ENCODE results near the gene URI1.
"Not testable (repeated sequence)": the region's sequence is repeated elsewhere in the genome, so short reads cannot be mapped to it uniquely, and the experiment has no call there.

Gene URI1

DNA sequence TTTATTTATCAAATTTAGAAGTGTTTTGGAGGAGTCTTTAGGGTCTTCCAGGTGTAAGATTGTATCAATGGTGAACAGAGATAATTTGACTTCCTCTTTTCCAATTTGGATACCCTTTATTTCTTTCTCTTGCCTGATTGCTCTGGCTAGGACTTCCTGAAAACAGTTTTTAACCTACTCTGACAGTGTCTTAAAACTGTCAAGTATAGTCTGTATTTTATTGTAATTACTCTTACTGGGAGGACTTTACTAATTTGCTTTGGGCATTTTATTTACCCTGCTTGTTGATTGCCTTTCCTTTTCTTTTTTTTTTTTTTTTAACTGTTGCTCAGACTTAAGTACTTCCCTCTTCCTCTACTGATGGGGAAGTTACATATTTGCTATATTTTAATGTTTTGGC is 81.3 kb downstream of the URI1 start:
- no peak for DNase-seq (ENCODE audit: low read depth)

DNA sequence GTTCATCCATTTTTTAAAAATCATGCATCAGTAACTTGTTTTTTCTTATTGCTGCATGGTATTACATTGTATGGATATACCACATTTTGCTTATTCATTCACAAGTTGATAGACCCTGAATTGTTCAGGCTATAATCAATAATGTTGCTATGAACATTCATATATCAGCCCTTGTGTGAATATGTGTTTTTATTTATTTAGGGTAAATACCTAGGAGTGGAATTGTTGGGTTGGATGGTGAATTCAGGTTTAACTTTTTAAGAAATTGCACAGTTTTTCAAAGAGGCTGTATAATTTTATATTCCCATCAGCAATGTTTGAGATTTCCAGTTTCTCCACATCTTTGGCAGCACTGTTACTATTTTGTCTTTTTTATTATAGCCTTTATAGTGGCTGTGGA is 82.1 kb downstream of the URI1 start:
- no peak for DNase-seq (ENCODE audit: low read depth)

DNA sequence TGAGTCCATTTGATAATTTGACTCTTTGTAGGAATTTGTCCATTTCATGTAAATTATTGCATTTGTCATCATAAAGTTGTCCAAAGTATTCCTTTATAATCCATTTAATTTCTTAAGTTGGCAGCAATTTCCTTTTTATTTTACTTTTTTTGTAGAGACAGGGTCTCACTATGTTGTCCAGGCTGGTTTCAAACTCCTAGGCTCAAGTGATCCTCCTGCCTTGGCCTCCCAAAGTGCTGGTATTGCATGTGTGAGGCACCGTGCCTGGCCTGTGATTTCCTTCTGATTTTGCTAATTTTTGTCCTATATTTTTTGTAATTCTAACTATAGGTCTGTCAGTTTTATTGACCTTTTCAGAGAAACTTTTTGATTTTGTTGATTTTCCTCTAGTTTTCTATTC is 84.9 kb downstream of the URI1 start:
- DNase-seq (ENCODE audit: low read depth): no peak

DNA sequence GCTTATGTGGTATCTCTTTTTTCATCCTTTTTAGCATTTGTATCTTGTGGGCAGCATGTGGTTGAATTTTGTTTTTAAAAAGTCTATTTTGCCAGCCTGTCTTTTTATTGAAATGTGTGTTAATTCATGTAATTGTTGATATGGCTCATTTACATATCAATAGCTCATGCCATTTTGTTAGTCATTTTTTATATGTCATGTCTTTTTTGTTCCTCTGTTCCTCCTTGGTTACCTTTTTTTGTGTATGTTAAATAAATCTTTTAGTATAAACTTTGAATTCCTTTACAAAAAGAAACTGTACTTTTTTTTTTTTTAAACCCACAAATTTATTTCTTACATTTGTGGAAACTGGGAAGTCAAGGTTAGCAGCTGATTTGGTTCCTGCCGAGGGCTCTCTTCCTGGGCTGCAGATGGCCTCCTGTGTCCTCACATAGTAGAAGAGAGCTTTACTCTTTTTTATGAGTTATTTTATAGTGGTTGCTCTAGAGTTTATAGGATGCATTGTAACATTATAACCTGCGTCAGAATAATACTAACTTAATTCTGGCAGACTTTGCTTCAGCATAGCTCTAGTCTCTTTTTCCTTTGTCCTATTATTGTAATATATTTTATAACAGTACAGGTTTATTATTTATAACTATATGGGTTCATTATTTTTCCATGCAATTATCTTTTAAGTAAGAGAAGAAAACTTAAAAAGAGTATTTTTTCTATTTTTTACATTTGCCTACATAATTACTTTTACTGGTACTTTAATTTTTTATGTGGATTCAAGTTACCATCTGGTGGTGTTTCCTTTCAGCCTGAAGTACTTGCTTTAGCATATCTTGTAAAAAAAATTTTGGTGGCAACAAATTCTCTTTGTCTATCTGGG is 86.3 kb downstream of the URI1 start:
- no peak for DNase-seq (ENCODE audit: low read depth)

DNA sequence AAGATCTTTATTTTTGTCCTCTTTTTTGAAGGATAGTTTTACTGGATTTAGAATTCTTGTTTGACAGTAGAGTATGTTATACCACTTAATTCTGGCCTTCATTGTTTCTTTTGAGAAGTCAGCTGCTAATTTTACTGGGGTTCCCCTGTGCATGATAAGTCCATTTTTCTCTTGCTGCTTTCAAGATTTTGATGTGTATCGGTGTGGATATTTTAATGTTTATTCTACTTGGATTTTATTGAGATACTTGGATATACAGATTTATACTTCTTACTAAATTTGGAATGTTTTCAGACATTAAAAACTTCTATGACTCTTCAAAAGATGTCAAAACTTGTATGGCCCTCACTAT is 86.9 kb downstream of the URI1 start:
- DNase-seq (ENCODE audit: low read depth): no peak

DNA sequence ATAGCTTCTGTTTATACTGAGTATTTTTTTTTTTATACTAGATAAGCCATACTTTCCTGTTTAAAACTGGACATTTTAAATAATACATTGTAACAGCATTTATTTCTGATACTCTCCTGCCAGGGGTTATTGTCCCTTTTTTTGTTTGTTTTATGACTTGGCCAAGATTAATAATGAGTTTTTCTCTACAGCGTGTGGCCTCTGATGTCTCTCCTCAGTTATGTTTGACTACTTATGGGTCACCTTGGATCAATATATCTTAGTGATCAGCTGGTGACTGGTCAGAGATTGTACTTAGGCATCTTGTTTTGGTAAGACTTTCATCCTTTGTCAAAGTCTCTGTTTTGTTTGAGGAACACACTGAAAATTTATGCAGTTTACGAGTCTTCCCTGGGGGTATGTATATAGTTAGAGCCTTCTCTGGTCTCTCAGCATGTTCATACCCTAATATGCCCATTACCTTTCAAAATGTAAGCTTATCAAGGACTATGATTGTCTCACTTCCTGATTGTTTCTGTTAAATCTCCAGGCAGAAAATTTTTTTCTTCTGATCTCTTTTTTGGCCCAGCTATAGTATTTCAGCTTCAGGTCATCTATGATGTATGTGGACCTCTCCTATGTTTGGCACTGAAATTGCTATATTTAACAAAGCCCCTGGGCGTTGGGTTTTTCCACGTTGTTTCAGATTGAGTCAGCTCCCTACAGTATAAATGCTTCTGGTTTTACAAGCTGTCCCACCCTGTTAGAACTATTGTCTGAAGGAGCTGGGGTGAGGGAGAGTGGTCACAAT is 87.9 kb downstream of the URI1 start:
- no peak for DNase-seq (ENCODE audit: low read depth)

DNA sequence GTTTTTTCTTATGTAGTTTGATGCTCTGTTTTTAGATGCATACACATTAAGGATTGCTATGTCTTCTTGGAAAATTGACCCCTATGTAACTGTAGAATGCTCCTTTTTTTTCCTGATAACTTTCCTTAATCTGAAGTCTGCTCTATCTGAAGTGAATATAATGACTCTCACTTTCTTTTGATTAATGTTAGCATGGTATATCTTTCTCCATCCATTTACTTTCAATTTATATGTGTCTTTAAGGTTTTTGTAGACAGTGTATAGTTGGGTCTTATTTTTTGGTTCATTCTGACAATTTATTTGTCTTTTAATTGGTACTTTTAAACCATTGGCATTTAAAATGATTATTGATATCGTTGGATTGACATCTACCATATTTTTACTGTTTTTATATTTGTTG is 92.3 kb downstream of the URI1 start:
- DNase-seq (ENCODE audit: low read depth): no peak

DNA sequence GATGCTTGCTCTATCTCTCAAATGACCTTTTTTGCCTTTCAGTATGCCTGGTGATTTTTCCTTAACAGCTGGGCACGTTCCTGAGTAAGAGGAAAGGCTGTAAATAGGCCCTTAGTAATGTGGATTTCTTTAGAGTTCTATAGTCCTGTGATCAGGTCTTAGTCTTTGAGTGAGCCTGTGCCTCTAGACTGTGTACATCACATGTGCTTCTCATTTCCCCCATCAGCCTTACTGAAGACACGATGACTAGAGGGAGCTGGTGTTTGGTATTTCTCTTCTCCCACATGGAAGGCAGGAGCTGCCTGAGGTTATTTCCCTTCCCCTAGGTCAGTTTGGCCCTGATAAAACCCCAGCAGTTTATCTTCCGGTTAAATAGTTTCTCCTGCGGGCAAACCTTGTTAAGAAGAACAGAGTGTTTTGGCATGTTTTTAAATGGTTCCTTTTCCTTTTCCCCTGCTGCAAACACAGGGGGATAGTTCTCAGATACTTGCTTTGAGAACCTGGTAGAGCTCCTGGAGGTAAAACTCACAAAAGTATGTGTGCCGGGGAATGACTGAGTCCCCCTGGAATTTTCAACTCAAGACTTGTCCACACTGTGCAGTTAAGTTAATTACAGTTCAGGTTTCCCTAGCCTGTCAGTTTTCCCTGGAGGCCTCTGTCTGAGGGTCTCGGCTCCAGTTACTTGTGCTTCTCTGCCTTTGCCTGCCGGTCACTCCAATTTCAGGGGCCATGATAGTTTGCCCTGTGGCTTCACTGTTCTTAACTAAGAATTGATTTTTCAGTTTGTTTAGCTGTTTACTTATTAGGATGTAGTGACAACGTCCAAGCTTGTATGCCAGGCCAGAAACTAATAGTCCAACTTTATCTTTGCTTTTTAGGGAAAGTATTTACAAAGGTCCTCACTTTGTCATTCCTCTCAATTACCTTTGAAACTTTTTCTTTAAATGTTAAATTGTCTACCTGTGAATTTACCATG is 94.4 kb downstream of the URI1 start:
- no peak for DNase-seq (ENCODE audit: low read depth)

DNA sequence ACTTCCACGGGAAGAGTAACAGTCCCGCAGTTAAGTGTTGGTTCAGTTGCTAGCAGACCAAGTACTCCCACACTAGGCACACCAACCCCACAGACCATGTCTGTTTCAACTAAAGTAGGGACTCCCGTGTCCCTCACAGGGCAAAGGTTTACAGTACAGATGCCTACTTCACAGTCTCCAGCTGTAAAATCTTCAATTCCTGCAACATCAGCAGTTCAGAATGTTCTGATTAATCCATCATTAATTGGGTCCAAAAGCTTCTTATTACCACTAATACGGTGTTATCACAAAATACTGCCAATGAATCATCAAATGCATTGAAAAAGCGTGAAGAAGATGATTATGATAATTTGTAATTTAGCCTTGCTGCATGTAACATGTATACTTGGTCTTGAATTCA is 95.8 kb downstream of the URI1 start:
- DNase-seq (ENCODE audit: low read depth): no peak

DNA sequence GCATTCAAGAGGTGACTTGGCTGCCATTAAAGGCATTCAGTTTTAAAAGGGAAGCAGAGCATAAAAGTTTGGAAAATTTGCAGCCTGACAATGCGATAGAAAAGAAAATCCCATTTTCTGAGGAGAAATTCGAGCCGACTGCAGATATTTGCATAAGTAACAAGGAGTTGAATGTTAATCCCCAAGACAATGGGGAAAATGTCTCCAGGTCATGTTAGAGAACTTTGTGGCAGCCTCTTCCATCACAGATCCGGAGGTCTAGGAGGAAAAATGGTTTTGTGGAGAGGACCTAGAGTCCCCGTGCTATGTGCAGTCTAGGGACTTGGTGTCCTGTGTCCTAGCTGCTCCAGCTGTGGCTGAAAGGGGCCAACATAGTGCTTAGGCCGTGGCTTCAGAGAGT is 99.9 kb downstream of the URI1 start:
- not testable (repeated sequence) for DNase-seq (ENCODE audit: low read depth)

DNA sequence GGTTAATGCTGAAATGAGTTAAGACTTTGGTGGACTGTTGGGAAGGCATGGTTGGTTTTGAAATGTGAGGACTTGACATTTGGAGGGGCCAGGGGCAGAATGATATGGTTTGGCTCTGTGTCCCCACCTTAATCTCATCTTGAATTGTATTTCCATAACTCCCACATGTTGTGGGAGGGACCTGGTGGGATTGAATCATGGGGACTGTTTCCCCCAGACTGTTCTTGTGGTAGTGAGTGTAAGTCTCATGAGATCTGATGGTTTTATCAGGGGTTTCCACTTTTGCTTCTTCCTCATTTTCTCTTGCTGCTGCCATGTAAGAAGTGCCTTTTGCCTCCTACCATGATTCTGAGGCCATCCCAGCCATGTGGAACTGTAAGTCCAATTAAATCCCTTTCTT is 101.0 kb downstream of the URI1 start:
- DNase-seq (ENCODE audit: low read depth): not testable (repeated sequence)

DNA sequence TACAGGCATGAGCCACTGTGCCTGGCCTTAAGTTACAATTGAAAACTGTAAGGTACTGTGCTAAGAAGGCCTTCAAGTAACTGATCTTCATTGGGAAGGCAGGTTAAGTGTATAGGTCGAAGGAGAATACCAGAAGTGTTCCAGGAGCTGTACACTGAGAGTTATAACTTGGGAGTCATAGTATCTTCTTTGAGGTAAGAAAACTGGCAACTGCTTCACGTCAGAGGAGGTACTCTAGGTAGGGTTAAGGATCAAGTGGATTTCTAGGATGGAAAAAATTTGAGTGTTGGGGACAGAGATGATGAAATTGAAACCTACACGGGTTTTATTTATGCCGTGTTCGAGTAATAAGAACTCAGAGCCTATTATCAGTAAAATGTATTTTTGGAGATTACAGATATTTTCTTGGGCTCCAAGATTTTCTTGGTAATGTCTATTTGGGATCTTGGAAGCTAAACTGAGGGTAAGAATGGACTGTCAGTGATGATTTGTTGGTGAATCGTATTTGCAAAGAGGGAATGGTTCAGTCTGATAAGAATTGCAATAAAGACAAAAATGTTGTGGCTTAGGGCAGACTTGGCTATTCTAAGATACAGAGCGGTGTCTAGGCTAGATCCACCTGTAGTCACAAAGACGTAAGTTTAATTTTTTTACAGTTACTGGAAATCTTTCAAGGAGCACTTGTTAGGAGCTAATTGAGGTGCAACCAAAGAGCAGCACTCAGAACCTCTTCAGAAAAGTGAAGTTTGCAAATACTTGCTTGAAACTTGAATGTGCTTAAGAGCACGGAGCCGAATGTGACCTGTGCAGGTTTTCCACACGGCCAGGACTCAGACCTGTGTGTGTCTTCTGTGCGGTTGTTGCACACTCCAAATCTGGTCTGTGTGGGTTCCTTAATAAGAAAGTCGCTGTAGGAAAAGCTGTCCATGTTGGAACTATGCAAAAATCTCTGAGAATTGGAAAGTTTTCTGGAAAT is 102.5 kb downstream of the URI1 start:
- no peak for DNase-seq (ENCODE audit: low read depth)

DNA sequence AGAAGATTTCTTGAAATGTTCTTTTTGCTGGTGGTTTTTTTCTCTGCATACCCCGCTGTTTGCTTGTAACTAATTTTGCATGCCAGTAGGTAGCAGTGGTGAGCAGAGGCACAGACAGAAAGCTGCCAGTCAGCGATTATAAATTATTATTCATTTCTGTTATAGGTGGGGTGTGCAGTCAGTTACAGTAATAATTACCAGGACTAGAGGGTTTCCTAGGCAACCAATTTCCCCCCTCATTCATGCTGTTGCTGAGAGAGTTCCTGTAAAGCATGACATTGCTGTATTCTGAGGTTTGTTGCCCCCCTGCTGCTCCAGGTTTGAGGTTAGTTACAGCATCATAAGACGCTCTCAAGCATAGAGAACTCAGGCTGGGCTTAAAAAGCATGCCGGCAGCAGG is 104.5 kb downstream of the URI1 start:
- DNase-seq (ENCODE audit: low read depth): no peak

DNA sequence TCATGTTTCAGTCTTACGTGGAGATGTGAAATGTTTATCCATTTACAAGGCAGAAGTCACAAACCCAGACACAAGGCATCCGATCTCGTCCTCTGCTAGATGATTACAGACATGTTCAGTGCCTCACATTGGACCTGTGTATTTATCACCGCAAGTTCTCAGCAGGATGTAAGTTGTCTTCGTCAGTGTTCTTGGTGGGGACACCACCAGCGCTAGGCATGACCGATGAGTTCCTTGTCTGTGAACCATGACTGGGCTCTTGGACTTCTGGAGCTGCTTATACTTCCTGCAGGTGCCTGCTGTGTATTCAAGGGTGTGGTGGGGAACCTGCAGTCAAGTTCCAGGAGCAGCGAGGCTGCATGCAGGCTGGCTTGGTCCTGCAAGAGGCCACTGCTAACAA is 105.4 kb downstream of the URI1 start:
- DNase-seq (ENCODE audit: low read depth): no peak

DNA sequence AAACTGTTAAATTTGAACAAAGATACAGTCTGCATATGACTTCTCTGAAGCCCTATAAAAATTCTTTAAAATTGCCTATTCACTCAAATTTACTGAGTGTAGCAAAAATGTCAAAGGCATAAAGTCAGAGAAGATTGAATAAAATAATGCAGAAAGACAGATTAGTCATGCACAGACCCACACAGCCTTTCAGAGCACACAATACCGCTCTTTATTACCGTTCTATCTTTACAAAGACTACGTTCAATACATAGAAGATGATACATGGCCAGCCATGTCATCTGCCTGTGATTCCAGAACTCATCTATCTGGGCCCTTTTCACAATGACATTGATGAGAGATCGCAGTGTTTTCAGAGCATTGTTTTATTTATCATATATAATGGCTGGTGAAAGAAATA is 107.2 kb downstream of the URI1 start:
- DNase-seq (ENCODE audit: low read depth): no peak

DNA sequence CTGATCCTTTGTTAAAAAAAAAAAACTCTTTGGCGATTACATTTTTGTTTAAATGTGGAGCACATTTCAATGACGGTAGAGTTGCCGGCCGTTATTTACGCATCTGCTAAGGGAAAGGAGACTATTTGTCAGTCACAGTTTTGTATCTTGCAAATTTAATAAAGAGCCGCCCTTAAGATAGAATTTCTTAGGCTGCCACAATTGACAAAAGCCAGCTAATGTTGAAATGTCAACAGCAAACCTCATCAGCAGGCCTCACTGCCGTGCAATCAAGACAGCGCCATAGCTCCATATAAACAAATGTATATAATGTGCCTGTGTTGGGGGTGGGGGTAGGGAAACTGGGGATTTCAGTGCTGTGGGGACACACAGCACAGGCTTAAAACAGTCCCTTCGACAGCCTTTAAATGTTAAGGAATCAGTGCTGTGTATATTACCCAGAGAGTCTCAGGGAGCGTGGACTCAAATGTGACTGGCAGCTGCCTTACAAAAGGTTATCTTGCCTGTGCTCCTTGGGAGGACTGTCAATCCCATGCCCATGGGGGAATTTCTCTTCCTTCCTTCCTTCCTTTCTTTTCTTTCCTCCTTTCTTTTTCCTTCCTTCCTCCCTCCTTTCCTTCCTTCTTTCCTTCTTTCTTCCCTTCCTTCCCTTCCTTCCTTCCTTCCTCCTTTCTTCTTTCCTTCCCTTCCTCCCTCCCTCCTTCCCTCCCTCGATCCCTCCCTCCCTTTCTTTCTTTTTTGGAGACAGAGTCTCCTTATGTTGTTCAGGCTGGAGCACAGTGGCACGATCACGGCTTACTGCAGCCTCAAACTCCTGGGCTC is 108.0 kb downstream of the URI1 start:
- no peak for DNase-seq (ENCODE audit: low read depth)

DNA sequence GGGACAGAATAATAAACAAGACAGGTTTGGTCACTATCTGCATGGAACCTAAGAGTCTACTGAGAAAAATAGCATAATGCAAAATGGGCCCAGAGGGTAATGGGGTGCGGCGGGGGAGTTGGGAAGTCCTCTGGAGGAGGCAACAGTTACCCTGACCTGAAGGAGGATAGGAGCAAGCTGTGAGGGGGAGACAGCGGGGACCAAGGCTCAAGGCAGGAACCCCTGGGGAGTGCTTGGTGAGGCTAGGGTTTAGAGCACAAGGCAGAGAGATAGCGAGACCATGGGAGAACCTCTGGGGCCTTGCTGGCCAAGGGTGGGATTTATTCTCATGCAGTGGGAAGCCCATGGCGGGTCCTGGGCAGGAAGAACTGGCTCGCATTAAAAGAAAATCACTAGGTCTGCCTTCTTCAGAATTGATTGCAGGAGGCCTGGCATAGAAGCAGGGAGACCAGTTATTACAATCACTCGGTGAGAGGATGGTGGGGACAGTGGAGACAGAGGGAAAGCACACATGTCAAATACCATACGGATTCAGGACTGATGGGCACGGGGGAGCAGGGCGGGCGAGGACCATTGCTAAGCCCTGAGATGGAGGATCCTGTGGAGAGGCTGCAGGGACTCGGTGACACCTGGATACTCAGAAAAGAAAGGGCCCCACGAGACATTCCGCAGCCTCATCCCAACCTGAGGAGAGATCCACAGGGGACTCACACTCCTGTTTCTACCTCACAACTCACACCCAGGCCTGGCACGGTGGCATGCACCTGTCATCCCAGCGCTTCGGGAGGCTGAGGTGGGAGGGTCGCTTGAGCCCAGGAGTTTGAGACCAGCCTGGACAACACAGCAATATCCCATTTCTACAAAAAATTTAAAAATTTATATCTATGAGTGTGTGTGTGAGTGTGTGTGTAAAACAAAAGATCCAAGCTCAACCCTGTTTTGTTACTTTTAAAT is 110.4 kb downstream of the URI1 start:
- DNase-seq (ENCODE audit: low read depth): no peak

DNA sequence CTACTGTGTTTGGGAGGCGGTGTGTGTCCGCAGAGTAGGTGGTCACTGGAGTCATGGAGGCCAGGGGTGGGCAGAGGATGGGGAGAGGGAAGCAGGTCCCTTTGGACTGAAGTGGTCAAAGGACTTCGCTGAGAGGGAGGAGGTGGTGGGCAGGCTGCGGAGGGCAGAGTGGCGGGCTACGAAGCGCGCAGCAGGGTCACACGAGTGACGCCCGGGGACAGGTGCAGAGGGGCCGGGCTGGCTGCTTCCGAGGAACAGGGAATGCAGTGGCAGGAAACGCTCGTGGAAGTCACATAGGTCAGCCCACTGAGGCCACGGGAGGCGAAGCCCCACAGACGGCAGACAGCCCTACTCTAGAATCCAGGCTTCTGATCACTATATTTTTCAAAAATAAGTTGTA is 111.5 kb downstream of the URI1 start:
- DNase-seq (ENCODE audit: low read depth): no peak

DNA sequence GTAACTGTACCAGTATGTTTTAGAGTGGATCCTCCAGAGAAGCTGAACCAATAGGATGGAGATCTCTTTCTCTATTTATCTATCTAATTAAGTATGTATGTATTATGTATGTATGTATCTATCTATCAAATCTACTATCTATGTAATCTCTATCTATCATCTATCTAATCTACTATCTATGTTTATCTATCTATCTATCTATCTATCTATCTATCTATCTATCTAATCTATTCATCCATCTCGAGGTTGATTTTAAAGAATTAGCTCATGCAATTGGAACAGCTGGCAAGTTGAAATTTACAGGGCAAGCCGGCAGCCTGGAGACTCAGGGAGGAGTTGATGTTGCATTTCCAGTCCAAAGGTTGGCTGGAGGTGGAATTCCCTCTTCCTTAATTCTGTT is 112.2 kb downstream of the URI1 start:
- DNase-seq (ENCODE audit: low read depth): no peak
